ENCODE measurements around the gene RAVER1. TPM values are rescaled to one million over a fixed set of nuclear protein-coding genes. Genes with fewer than 3 reads are reported as not detected.

The RAVER1 gene
- total and polyA plus RNA-seq, 10 of the 15 experiments (the other 5 are each of a cell fraction or from before 2014, with no cell fraction given): 0.03 to 87.0 (median 12.1) TPM

GRCh38 chr19:10269333-10270179, 63.8 kb downstream of the RAVER1 start (continued):
- no peak; the same call in 1 of the 2 replicates for TF ChIP-seq ZNF687 (IDR thresholded peaks at IDR 0.05)
- TF ChIP-seq EZH2 (IDR thresholded peaks at IDR 0.05; ENCODE audit: borderline replicate concordance, control insufficient read depth, low read depth, low read length): no peak
- TF ChIP-seq CBX3 (IDR thresholded peaks at IDR 0.05; ENCODE audit: borderline replicate concordance, low read depth): no peak
- TF ChIP-seq E2F4 (IDR thresholded peaks at IDR 0.05; ENCODE audit: low read depth, low read length): no peak
- peak; percentile 75 for TF ChIP-seq RUNX3 (IDR thresholded peaks at IDR 0.05; ENCODE audit: low read length)
- peak; percentile 22 for TF ChIP-seq MEF2B (IDR thresholded peaks at IDR 0.05; ENCODE audit: partially characterized antibody, poor library complexity, severe bottlenecking)
- TF ChIP-seq ZBED1 (IDR thresholded peaks at IDR 0.05; ENCODE audit: borderline replicate concordance): no peak
- TF ChIP-seq, protein P1, sequence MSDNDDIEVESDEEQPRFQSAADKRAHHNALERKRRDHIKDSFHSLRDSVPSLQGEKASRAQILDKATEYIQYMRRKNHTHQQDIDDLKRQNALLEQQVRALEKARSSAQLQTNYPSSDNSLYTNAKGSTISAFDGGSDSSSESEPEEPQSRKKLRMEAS (IDR thresholded peaks at IDR 0.05; ENCODE audit: low read depth, low read length): no peak; the same call in 1 of the 2 replicates
- TF ChIP-seq STAT3 (IDR thresholded peaks at IDR 0.05; ENCODE audit: low read depth, low read length): no peak
- no peak for TF ChIP-seq ASH2L (IDR thresholded peaks at IDR 0.05; ENCODE audit: borderline replicate concordance, low read depth)
- TF ChIP-seq, protein P2, sequence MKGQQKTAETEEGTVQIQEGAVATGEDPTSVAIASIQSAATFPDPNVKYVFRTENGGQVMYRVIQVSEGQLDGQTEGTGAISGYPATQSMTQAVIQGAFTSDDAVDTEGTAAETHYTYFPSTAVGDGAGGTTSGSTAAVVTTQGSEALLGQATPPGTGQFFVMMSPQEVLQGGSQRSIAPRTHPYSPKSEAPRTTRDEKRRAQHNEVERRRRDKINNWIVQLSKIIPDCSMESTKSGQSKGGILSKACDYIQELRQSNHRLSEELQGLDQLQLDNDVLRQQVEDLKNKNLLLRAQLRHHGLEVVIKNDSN (IDR thresholded peaks at IDR 0.05; ENCODE audit: borderline replicate concordance, extremely low read length, insufficient read depth, low read depth, low read length): no peak
- TF ChIP-seq YY1 (IDR thresholded peaks at IDR 0.05; ENCODE audit: low read depth, low read length): peak; percentile 89
- peak; percentile 95 for TF ChIP-seq RAD21 (IDR thresholded peaks at IDR 0.05; ENCODE audit: insufficient read depth, low read depth, low read length)
- no peak for TF ChIP-seq ZNF274 (IDR thresholded peaks at IDR 0.05; ENCODE audit: insufficient read depth, insufficient read length)
- TF ChIP-seq NFYB (IDR thresholded peaks at IDR 0.05; ENCODE audit: insufficient read depth, low read depth, low read length): no peak
- TF ChIP-seq NR2C1 (IDR thresholded peaks at IDR 0.05): no peak
- TF ChIP-seq, protein P3, sequence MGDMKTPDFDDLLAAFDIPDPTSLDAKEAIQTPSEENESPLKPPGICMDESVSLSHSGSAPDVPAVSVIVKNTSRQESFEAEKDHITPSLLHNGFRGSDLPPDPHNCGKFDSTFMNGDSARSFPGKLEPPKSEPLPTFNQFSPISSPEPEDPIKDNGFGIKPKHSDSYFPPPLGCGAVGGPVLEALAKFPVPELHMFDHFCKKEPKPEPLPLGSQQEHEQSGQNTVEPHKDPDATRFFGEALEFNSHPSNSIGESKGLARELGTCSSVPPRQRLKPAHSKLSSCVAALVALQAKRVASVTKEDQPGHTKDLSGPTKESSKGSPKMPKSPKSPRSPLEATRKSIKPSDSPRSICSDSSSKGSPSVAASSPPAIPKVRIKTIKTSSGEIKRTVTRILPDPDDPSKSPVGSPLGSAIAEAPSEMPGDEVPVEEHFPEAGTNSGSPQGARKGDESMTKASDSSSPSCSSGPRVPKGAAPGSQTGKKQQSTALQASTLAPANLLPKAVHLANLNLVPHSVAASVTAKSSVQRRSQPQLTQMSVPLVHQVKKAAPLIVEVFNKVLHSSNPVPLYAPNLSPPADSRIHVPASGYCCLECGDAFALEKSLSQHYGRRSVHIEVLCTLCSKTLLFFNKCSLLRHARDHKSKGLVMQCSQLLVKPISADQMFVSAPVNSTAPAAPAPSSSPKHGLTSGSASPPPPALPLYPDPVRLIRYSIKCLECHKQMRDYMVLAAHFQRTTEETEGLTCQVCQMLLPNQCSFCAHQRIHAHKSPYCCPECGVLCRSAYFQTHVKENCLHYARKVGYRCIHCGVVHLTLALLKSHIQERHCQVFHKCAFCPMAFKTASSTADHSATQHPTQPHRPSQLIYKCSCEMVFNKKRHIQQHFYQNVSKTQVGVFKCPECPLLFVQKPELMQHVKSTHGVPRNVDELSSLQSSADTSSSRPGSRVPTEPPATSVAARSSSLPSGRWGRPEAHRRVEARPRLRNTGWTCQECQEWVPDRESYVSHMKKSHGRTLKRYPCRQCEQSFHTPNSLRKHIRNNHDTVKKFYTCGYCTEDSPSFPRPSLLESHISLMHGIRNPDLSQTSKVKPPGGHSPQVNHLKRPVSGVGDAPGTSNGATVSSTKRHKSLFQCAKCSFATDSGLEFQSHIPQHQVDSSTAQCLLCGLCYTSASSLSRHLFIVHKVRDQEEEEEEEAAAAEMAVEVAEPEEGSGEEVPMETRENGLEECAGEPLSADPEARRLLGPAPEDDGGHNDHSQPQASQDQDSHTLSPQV (IDR thresholded peaks at IDR 0.05): 0 out of 2 replicates have a peak, but pooled peaks have one; percentile 16
- TF ChIP-seq ZNF207 (IDR thresholded peaks at IDR 0.05; ENCODE audit: borderline replicate concordance): 0 out of 2 replicates have a peak, but pooled peaks have one; percentile 57

Data from GM12878 (cell line).